HUES48 (cell line): ENCODE measurements around the gene OSBPL1A.

Source experiments
- H3K27ac ChIP-seq: one replicate; pipeline ENCODE4 v1.7.0; 2013; ENCODE audit warnings: low read depth, low read length, inconsistent platforms
- H3K27me3 ChIP-seq: 2 replicates; pipeline ENCODE4 v1.6.1; 2013; ENCODE audit warnings: mild to moderate bottlenecking, low read length; ENCODE audit not compliant: control insufficient read depth, insufficient read depth
- H3K36me3 ChIP-seq: 2 replicates; pipeline ENCODE4 v1.6.1; 2013; ENCODE audit warnings: low read length; ENCODE audit not compliant: control insufficient read depth, insufficient read depth
- H3K4me1 ChIP-seq: 2 replicates; pipeline ENCODE4 v1.6.1; 2013; ENCODE audit warnings: mild to moderate bottlenecking, low read length; ENCODE audit not compliant: control insufficient read depth, insufficient read depth
- H3K4me3 ChIP-seq: 2 replicates; pipeline ENCODE4 v1.5.1; 2013; ENCODE audit warnings: mild to moderate bottlenecking, low read depth, low read length
- H3K9ac ChIP-seq: 2 replicates; pipeline ENCODE4 v1.6.1; 2013; ENCODE audit warnings: mild to moderate bottlenecking, low read depth, low read length, moderate library complexity
- H3K9me3 ChIP-seq: 2 replicates; pipeline ENCODE4 v1.6.1; 2013; ENCODE audit warnings: low read length; ENCODE audit not compliant: control insufficient read depth, insufficient read depth

Gene OSBPL1A

DNA sequence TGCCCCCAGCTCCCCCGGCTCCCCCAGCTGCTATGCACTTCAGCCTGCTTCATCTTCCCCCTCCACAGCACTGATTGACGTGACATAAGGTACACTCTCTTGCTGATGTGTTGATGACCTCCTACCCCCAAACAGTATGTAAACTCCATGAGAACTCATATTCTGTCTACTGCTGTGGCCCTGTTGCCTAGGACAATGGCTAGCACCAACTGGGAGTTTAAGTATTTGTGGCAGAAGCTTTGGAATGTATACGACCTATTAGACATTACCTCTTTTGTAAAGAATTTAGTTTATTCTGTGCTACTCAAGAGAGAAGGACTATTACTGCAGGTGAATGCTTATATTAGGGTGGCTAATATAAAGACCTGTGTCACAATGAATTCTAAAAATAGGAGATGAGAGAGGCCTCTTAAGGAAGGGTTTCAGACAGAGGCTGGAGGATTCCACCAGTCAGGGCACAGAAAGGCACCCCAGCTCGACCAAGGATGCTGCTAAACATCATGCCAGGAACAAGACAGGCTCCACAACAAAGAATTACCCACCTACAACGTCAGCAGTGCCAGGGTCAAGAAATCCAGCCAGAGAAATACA is 198.2 kb downstream of the OSBPL1A start:
- Histone ChIP-seq H3K4me1 (peaks cover 7% of the 10 kb centered on the region; the same call in 1 of the 2 replicates), H3K27me3 (no peaks in the 10 kb centered on the region), H3K36me3 (peaks cover 8% of the 10 kb centered on the region), H3K27ac (no peak overlapping the region), H3K9me3 (no peaks in the 10 kb centered on the region), H3K9ac (no peak overlapping the region), H3K4me3 (no peak overlapping the region)

DNA sequence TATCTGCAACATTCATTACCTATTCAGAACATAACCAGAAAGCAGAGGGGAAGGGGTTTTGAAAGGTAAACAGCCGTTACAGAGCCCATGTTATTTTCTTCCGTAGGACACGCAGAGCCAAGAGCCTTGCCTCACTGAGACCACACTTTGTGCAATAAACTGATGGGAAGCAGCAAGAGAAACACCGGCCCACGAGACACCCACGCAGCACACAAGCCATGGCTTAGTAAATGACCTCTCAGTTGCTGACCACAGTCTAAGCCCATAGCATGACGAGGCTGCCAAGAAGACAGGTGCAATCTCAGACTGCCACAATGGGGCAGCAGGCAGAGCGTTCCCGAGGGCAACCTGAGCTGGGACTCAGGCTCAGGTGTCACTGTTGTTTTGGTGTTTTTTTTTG is 199.2 kb downstream of the OSBPL1A start:
- Histone ChIP-seq H3K9ac (no peak overlapping the region), H3K27me3 (no peaks in the 10 kb centered on the region), H3K4me3 (no peak overlapping the region), H3K4me1 (peaks cover 7% of the 10 kb centered on the region; the same call in 1 of the 2 replicates), H3K36me3 (peaks cover 8% of the 10 kb centered on the region), H3K9me3 (no peaks in the 10 kb centered on the region), H3K27ac (no peak overlapping the region)

DNA sequence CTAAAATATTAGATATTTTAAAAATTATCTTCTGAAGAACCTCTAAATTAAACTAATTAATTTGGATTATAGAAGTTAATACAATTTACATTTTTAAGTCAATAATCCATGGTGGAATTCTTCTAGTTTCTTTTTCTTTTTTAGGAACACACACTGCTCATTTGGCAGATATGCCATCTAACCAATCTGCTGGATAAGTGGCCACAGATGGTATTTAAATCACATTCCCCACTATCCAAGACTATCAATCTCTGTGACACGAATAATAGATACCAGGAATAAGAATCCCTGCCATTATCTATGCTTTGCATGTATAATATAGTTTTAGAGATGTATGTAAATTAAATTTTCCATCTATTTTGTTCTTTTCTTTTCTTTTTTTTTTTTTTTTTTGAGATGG is 200.2 kb downstream of the OSBPL1A start:
- Histone ChIP-seq H3K4me1 (peaks cover 7% of the 10 kb centered on the region; the same call in 1 of the 2 replicates), H3K9me3 (no peaks in the 10 kb centered on the region), H3K4me3 (no peak overlapping the region)

DNA sequence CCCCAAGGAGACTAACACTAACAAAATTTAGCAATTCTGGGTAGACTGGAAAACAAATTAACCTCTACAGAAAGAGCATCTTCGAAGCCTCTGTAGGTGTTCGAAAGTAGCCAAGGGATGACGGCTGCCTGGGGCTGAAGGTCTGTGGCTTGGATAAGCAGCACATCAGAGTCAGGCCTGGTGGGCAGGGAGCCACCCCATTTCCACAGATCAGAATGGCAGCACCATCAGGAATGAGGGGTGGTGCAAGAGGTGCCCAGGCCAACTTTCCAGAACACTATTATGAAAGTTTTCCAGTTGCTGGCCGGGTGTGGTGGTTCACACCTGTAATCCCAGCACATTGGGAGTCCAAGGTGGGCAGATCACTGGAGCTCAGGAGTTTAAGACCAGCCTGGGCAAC is 200.9 kb downstream of the OSBPL1A start:
- Histone ChIP-seq H3K27ac (no peak overlapping the region), H3K4me1 (peaks cover 7% of the 10 kb centered on the region; the same call in 1 of the 2 replicates), H3K4me3 (no peak overlapping the region), H3K9ac (no peak overlapping the region), H3K36me3 (peaks cover 8% of the 10 kb centered on the region), H3K27me3 (no peaks in the 10 kb centered on the region), H3K9me3 (no peaks in the 10 kb centered on the region)

More for the DNA sequence above, 200.2 kb downstream of the OSBPL1A start:
- H3K36me3 ChIP-seq = peaks cover 8% of the 10 kb centered on the region
- no peak overlapping the region for H3K27ac ChIP-seq
- no peaks in the 10 kb centered on the region for H3K27me3 ChIP-seq
- no peak overlapping the region for H3K9ac ChIP-seq

DNA sequence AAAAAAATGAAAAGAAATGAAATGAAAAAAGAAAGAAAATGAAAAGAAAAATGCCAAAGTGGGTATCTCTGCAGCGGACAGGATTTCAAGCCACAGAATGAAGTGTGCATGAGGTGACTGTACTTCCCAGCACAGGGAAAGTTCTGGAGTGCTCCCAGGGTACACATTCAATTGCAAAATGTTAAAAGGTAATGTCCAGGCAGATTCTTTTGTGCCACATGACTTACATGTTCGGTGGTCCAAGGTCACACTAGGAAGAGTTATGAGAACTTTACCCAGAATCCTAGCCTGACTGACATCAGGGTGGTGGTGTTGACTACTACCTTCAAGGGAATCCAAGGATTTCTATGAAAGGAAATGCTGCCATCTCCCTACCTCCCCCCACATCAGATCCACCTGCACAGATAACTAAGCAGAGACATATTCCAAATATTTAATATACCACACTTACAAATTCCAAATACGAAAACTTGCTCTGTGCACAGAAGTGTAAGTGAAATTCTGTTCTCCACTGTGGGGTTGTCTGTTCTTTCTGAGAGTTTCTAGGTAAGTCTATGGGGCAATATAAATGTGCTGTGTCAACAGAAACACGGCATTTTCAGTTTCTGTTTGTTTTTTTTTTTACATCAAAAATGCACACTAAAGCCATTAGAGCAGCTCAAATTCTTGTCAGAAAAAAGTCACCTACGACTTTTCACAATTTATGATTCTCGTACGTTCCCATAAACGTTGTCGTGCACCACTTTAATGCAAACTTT is 202.1 kb downstream of the OSBPL1A start:
- Histone ChIP-seq H3K9ac (no peak overlapping the region), H3K4me3 (no peak overlapping the region)

DNA sequence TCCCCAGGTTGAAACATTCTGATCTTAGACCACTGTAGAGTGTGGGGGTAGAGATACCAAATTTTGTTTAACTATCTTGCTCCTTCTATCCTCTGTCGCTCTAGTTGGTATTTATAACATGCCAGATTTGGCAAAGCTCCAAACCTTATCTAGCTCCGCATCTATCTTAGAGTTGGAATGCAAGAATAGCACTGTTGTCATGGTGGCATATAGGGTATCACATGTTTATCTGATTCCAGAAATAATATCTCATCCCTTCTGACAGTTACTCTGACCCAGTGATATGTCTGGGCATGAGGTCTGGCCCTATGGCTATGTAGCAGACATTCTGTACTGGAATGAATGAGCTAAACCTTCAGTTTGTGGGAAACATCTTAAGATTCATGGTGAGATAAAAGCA is 207.0 kb downstream of the OSBPL1A start:
- no peak overlapping the region for H3K9ac ChIP-seq
- peaks cover 12% of the 10 kb centered on the region for H3K36me3 ChIP-seq
- H3K4me1 ChIP-seq = no peaks in the 10 kb centered on the region
- H3K4me3 ChIP-seq = no peak overlapping the region
- no peak overlapping the region for H3K27ac ChIP-seq
- no peaks in the 10 kb centered on the region for H3K9me3 ChIP-seq
- H3K27me3 ChIP-seq = no peaks in the 10 kb centered on the region

More for the DNA sequence above, 202.1 kb downstream of the OSBPL1A start:
- Histone ChIP-seq H3K27me3 (no peaks in the 10 kb centered on the region), H3K36me3 (peaks cover 8% of the 10 kb centered on the region), H3K27ac (no peak overlapping the region), H3K4me1 (0 out of 2 replicates have a peak, but pooled peaks cover 3% of the 10 kb centered on the region), H3K9me3 (no peaks in the 10 kb centered on the region)

DNA sequence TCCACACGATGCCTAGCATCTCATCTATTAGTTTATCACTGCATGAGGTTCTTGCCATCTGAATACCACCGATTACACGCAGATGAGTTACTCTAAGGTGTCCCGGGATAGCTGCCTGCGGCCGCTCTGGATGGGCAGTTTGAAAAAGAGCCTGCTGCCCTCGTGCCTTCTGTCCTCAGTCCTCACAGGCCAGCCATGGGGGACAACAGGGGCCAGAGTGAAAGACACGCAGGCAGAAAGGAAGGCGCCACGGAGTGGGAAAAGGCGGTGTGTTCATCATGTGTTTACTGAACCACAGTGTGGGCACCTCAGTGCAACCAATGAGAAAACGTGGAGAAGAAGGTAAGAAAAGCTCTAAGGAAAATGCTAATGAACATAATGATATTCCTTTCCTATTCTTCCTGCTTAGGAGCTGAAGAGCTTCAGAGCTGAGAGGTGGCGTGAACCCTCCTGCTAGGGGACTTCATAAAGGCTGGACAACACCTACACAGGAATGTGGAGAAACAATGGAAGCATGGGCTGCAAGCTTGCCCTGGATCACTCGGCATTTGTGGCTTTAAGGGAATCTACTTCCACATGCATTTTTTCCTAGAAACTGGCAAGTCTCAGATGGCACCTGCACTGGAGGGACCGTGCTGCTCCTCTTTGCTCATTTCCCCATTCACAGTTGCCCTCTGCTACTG is 207.8 kb downstream of the OSBPL1A start:
- Histone ChIP-seq H3K27me3 (no peaks in the 10 kb centered on the region), H3K36me3 (peaks cover 6% of the 10 kb centered on the region), H3K4me3 (no peak overlapping the region), H3K9ac (no peak overlapping the region), H3K4me1 (no peaks in the 10 kb centered on the region), H3K9me3 (no peaks in the 10 kb centered on the region), H3K27ac (no peak overlapping the region)

DNA sequence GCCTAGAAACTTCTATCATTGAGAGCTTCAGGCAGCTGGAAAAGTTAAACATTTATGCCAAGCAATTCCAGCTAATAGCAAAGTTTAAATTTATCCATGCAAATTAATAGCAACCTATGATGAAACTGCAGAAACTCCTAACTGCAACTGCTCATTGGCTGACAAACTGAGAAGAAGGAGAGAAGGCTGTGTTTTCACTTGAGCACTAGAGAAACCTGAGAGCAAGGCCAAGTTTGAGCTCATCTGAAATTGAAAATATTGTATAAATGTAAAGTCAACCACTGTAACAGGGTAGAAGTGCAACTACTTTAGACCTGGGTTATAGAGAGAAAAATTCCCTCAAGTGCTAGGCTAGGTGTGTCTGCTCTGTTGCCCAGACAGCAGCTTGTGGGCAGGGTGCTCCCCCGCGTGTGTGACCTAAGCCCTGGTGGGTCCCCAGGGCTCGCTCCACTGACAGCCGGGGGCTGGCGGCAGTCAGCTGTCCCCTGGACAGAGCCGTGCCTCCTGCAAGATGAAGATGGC is 208.6 kb downstream of the OSBPL1A start:
- no peaks in the 10 kb centered on the region for H3K9me3 ChIP-seq
- no peak overlapping the region for H3K9ac ChIP-seq
- H3K27me3 ChIP-seq = no peaks in the 10 kb centered on the region
- H3K4me1 ChIP-seq = no peaks in the 10 kb centered on the region
- no peak overlapping the region for H3K4me3 ChIP-seq
- peaks cover 6% of the 10 kb centered on the region for H3K36me3 ChIP-seq
- H3K27ac ChIP-seq = no peak overlapping the region

DNA sequence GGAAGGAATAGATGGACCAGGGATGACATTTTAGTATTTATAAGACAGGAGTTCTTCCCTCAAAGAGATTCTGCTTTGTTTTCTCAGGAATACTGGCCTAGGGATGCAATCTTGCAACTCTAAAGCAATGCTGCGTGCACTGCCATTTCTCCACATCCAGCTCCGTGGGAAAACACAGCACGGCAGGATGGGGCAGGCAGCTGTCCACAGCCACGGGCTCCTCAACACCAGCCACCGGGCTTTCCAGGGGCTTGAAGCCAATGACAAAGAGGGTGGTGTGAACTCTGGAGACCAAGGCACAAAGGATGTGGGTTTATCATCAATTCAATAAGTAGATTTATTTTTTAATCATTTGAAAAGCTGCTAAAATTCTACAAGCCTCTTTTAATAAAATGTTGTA is 209.5 kb downstream of the OSBPL1A start:
- no peak overlapping the region for H3K27ac ChIP-seq
- peaks cover 6% of the 10 kb centered on the region for H3K36me3 ChIP-seq
- H3K4me3 ChIP-seq = no peak overlapping the region
- H3K4me1 ChIP-seq = no peaks in the 10 kb centered on the region
- no peaks in the 10 kb centered on the region for H3K27me3 ChIP-seq
- H3K9ac ChIP-seq = no peak overlapping the region
- no peaks in the 10 kb centered on the region for H3K9me3 ChIP-seq

DNA sequence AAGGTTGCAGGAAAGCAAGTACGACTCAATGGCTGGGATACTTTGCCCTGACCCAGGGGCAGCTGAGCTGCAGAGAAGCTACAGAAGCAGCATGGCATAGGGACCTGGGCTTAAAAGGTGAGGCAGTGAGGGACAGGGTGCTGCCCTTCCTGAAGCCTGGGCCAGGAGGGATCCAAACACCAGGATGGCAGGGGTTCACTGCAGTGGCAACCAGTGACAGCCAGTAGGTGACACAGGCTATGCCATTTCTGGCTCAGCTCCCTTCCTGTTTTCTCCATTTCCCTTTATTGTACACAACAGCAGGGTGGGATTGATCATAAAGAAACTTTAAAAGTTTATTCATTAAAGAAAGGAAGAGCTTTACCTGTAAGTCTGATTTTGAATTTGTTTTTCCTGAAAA is 209.9 kb downstream of the OSBPL1A start:
- Histone ChIP-seq H3K36me3 (peaks cover 6% of the 10 kb centered on the region), H3K4me1 (no peaks in the 10 kb centered on the region), H3K27ac (no peak overlapping the region), H3K27me3 (no peaks in the 10 kb centered on the region), H3K4me3 (no peak overlapping the region), H3K9ac (no peak overlapping the region), H3K9me3 (no peaks in the 10 kb centered on the region)

DNA sequence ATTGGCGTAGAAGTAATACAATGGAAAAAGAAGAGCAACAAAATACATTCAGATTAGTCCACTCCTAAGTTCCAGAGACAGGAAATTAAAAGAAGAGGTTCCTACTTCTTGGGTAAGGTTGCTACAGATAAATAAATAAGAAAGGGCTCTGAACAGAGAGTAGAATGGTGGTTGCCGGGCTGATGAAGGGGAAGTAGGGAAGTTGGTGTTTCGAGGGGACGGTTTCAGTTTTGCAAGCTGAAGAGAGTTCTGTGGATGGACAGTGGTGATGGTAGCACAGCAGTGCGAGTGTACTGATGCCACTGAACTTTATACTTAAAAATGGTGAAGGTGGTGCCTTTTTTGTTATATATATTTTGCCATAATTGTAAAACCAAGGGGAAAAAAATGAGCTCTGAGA is 210.6 kb downstream of the OSBPL1A start:
- H3K9me3 ChIP-seq = no peaks in the 10 kb centered on the region
- peaks cover 6% of the 10 kb centered on the region for H3K36me3 ChIP-seq
- no peak overlapping the region for H3K9ac ChIP-seq
- no peak overlapping the region for H3K4me3 ChIP-seq
- H3K27ac ChIP-seq = no peak overlapping the region
- H3K4me1 ChIP-seq = no peaks in the 10 kb centered on the region
- no peaks in the 10 kb centered on the region for H3K27me3 ChIP-seq
